H1 (cell line): ENCODE data around the gene LRFN3. TPM values are rescaled to one million over a fixed set of nuclear protein-coding genes. Genes with fewer than 3 reads are reported as not detected.

Experiments used
- CTCF ChIA-PET: fragments of 300-600 bp; sonication (Branson Sonifier 250); formaldehyde crosslinking; loops from one replicate; lab custom pipeline; 2021; ENCODE audit not compliant: partially characterized antibody; lab: Charles Lee
- POLR2A ChIA-PET: fragments of 300-600 bp; sonication (Branson Sonifier 250); formaldehyde crosslinking; loops from one replicate; lab custom pipeline; 2021; ENCODE audit warnings: inconsistent platforms; ENCODE audit not compliant: partially characterized antibody; lab: Charles Lee
- DNase-seq, 2 experiments: peaks; one replicate each; pipeline versions ENCODE4 v3.0.0 to v3.0.0-alpha.2; 2010 to 2022; ENCODE audit warnings: low spot score in 2 of 2, low read depth in 1 of 2, mixed read lengths in 1 of 2
- FAIRE-seq: peaks from 2 replicates; lab custom pipeline; 2011; peaks lifted over from hg19 to GRCh38; lab: Jason Lieb, UNC
- H2AFZ ChIP-seq: 2 replicates; pipeline ENCODE4 v1.8.1; 2012; ENCODE audit warnings: low read length, inconsistent platforms
- H2AK5ac ChIP-seq: 2 replicates; pipeline ENCODE4 v1.6.1; 2013; ENCODE audit warnings: low read depth, low read length
- H2BK120ac ChIP-seq: replicated peaks from 2 replicates; pipeline ENCODE3; 2013; ENCODE audit warnings: low read depth, low read length, inconsistent platforms
- H2BK12ac ChIP-seq: 2 replicates; pipeline ENCODE4 v1.6.1; 2013; ENCODE audit warnings: low read depth, low read length
- H2BK15ac ChIP-seq: 2 replicates; pipeline ENCODE4 v1.6.1; 2013; ENCODE audit warnings: low read length
- H2BK20ac ChIP-seq: 2 replicates; pipeline ENCODE4 v1.6.1; 2013; ENCODE audit warnings: low read length
- H2BK5ac ChIP-seq: 2 replicates; pipeline ENCODE4 v1.6.1; 2013; ENCODE audit warnings: low read depth, low read length
- H3K14ac ChIP-seq: 2 replicates; pipeline ENCODE4 v1.6.1; 2013; ENCODE audit warnings: inconsistent platforms; ENCODE audit not compliant: insufficient read length
- H3K18ac ChIP-seq: 2 replicates; pipeline ENCODE4 v1.6.1; 2013; ENCODE audit warnings: low read length; ENCODE audit errors: extremely low read depth
- H3K23ac ChIP-seq: 2 replicates; pipeline ENCODE4 v1.6.1; 2013; ENCODE audit warnings: inconsistent platforms; ENCODE audit not compliant: insufficient read length
- H3K23me2 ChIP-seq: 2 replicates; pipeline ENCODE4 v1.6.1; 2013; ENCODE audit warnings: low read depth, low read length
- H3K27ac ChIP-seq: 2 replicates; pipeline ENCODE4 v1.6.1; 2011; ENCODE audit warnings: low read depth, low read length, inconsistent platforms
- H3K27me3 ChIP-seq, 4 experiments: replicated peaks in 1 of 4; 1 replicate in 1 of 4; 2 replicates in 3 of 4; pipeline versions ENCODE4 v1.6.1 to v1.8.1; 2011 to 2013; ENCODE audit warnings: low read length in 3 of 4, mild to moderate bottlenecking in 3 of 4, inconsistent platforms in 2 of 4, mixed read lengths in 2 of 4, moderate library complexity in 1 of 4; ENCODE audit not compliant: control insufficient read depth in 3 of 4, insufficient read depth in 3 of 4; ENCODE audit errors: extremely low read depth in 1 of 4
- H3K36me3 ChIP-seq, 4 experiments: 2 replicates each; pipeline versions ENCODE4 v1.6.1 to v1.8.1; 2011 to 2013; ENCODE audit warnings: mild to moderate bottlenecking in 4 of 4, low read length in 3 of 4, moderate library complexity in 2 of 4, control low read depth in 1 of 4, inconsistent platforms in 1 of 4; ENCODE audit not compliant: insufficient read depth in 4 of 4, control insufficient read depth in 2 of 4
- H3K4ac ChIP-seq: replicated peaks from 2 replicates; pipeline ENCODE3; 2013; ENCODE audit warnings: low read length, low read depth, mixed read lengths, inconsistent platforms; ENCODE audit not compliant: insufficient read length
- H3K4me1 ChIP-seq, 4 experiments: replicated peaks in 1 of 4; 1 replicate in 1 of 4; 2 replicates in 3 of 4; pipeline versions ENCODE4 v1.6.1 to v1.8.1; 2011 to 2013; ENCODE audit warnings: low read length in 3 of 4, inconsistent platforms in 2 of 4, mixed read lengths in 1 of 4; ENCODE audit not compliant: insufficient read depth in 4 of 4, control insufficient read depth in 3 of 4
- H3K4me2 ChIP-seq, 2 experiments: 2 replicates each; pipeline versions ENCODE4 v1.6.1 to v1.8.1; 2011 to 2013; ENCODE audit warnings: low read depth in 2 of 2, low read length in 2 of 2, control low read depth in 1 of 2, inconsistent platforms in 1 of 2, mild to moderate bottlenecking in 1 of 2; ENCODE audit not compliant: insufficient read depth in 1 of 2
- H3K4me3 ChIP-seq, 4 experiments: fragments of 200-600, 300-600 bp in 1 of 4; sonication (generic), shearing (Covaris generic), sonication (Bioruptor Twin) in 1 of 4; 2 replicates each; pipeline versions ENCODE4 v1.5.1 to v1.8.1; 2011 to 2016; ENCODE audit warnings: low read length in 4 of 4, low read depth in 3 of 4, control low read depth in 2 of 4, inconsistent platforms in 2 of 4, mild to moderate bottlenecking in 2 of 4, mixed read lengths in 1 of 4, moderate library complexity in 1 of 4; ENCODE audit not compliant: insufficient read depth in 2 of 4; ENCODE audit errors: extremely low read depth in 1 of 4
- H3K56ac ChIP-seq: replicated peaks from 2 replicates; pipeline ENCODE3; 2013; ENCODE audit warnings: low read depth, mild to moderate bottlenecking, mixed read lengths, low read length, inconsistent platforms; ENCODE audit not compliant: insufficient read length
- H3K79me1 ChIP-seq: 2 replicates; pipeline ENCODE4 v1.6.1; 2013; ENCODE audit warnings: low read depth, low read length, control low read depth
- H3K79me2 ChIP-seq, 2 experiments: 2 replicates each; pipeline versions ENCODE4 v1.6.1 to v1.8.1; 2012 to 2013; ENCODE audit warnings: low read length in 2 of 2, mild to moderate bottlenecking in 2 of 2, inconsistent platforms in 1 of 2; ENCODE audit not compliant: insufficient read depth in 2 of 2, control insufficient read depth in 1 of 2
- H3K9ac ChIP-seq, 4 experiments: replicated peaks in 1 of 4; 1 replicate in 1 of 4; 2 replicates in 3 of 4; pipeline versions ENCODE4 v1.6.1 to v1.8.1; 2011 to 2013; ENCODE audit warnings: low read depth in 3 of 4, low read length in 3 of 4, control low read depth in 2 of 4, mild to moderate bottlenecking in 2 of 4, moderate library complexity in 2 of 4, inconsistent platforms in 1 of 4; ENCODE audit errors: extremely low read depth in 1 of 4
- H3K9me3 ChIP-seq, 2 experiments: 2 replicates each; pipeline versions ENCODE4 v1.6.1 to v1.8.1; 2012 to 2013; ENCODE audit warnings: mild to moderate bottlenecking in 2 of 2, moderate library complexity in 2 of 2, control low read depth in 1 of 2, inconsistent platforms in 1 of 2, low read depth in 1 of 2, low read length in 1 of 2, mixed read lengths in 1 of 2; ENCODE audit not compliant: insufficient read depth in 2 of 2
- H4K20me1 ChIP-seq, 2 experiments: replicated peaks in 1 of 2; 2 replicates each; pipeline versions ENCODE3 to v1.8.1; 2011 to 2013; ENCODE audit warnings: inconsistent platforms in 2 of 2, low read length in 2 of 2, mild to moderate bottlenecking in 1 of 2; ENCODE audit not compliant: insufficient read depth in 2 of 2, control insufficient read depth in 1 of 2
- H4K5ac ChIP-seq: 2 replicates; pipeline ENCODE4 v1.6.1; 2013; ENCODE audit warnings: low read length, low read depth, mixed read lengths, inconsistent platforms; ENCODE audit not compliant: insufficient read length
- H4K8ac ChIP-seq: 2 replicates; pipeline ENCODE4 v1.8.0; 2013; ENCODE audit warnings: mild to moderate bottlenecking, moderate library complexity, low read length, inconsistent platforms; ENCODE audit not compliant: insufficient read depth; ENCODE audit errors: extremely low read depth
- H4K91ac ChIP-seq: replicated peaks from 2 replicates; pipeline ENCODE3; 2013; ENCODE audit warnings: low read length, mixed read lengths, inconsistent platforms; ENCODE audit not compliant: insufficient read length
- CEBPB ChIP-seq: IDR thresholded peaks from 2 replicates; pipeline ENCODE4 v1.6.1; 2012; ENCODE audit warnings: low read depth, low read length
- EP300 ChIP-seq, 2 experiments: IDR thresholded peaks; 1 replicate in 1 of 2; 2 replicates in 1 of 2; pipeline ENCODE4 v1.6.1; 2011 to 2012; ENCODE audit warnings: low read depth in 2 of 2, low read length in 2 of 2, mild to moderate bottlenecking in 2 of 2, borderline replicate concordance in 1 of 2, inconsistent platforms in 1 of 2, moderate library complexity in 1 of 2
- EZH2 ChIP-seq: fragments of 200-600 bp; sonication (generic); IDR thresholded peaks from 2 replicates; pipeline ENCODE4 v1.7.1; 2012; ENCODE audit warnings: low read depth, mild to moderate bottlenecking, moderate library complexity, low read length, inconsistent platforms; ENCODE audit not compliant: severe bottlenecking
- HDAC2 ChIP-seq, 2 experiments: fragments of 300-600 bp in 1 of 2; sonication (generic) in 1 of 2; IDR thresholded peaks; 2 replicates each; pipeline ENCODE4 v1.6.1; 2011 to 2012; ENCODE audit warnings: low read depth in 2 of 2, low read length in 2 of 2, mild to moderate bottlenecking in 2 of 2, moderate library complexity in 2 of 2, borderline replicate concordance in 1 of 2, inconsistent platforms in 1 of 2
- NANOG ChIP-seq: IDR thresholded peaks from 2 replicates; pipeline ENCODE4 v1.6.1; 2011; ENCODE audit warnings: low read length, low read depth, mild to moderate bottlenecking, inconsistent platforms; ENCODE audit not compliant: insufficient read depth, poor library complexity, severe bottlenecking
- NRF1 ChIP-seq: IDR thresholded peaks from 2 replicates; pipeline ENCODE4 v1.6.1; 2011; ENCODE audit warnings: mild to moderate bottlenecking, low read depth, low read length, improper control_type of control experiment
- PHF8 ChIP-seq: fragments of 200-600 bp; sonication (generic); conservative IDR thresholded peaks from 2 replicates; pipeline ENCODE4 v1.7.1; 2012; ENCODE audit warnings: low read depth, mild to moderate bottlenecking, inconsistent platforms, low read length, moderate library complexity
- RAD21 ChIP-seq, 2 experiments: IDR thresholded peaks in 1 of 2; conservative IDR thresholded peaks in 1 of 2; 2 replicates each; pipeline ENCODE4 v1.6.1; 2011; ENCODE audit warnings: low read depth in 2 of 2, low read length in 2 of 2, improper control_type of control experiment in 1 of 2, inconsistent platforms in 1 of 2, mild to moderate bottlenecking in 1 of 2, moderate library complexity in 1 of 2
- SAP30 ChIP-seq: fragments of 300-600 bp; sonication (generic); IDR thresholded peaks from 2 replicates; pipeline ENCODE4 v1.7.1; 2012; ENCODE audit warnings: low read length, moderate library complexity, mild to moderate bottlenecking, inconsistent platforms; ENCODE audit not compliant: insufficient read depth, insufficient replicate concordance
- SIX5 ChIP-seq: IDR thresholded peaks from 2 replicates; pipeline ENCODE4 v1.6.1; 2011; ENCODE audit warnings: mild to moderate bottlenecking, low read depth, low read length
- YY1 ChIP-seq: IDR thresholded peaks from 2 replicates; pipeline ENCODE4 v1.6.1; 2011; ENCODE audit warnings: low read depth, mild to moderate bottlenecking, low read length
- WGBS, 2 experiments: shearing (Covaris generic) in 1 of 2; methylation state at CpG; one replicate each; pipeline versions ENCODE4 v1.1.6 to v1.1.7; 2013 to 2015; ENCODE audit warnings: low lambda C conversion rate in 2 of 2, mixed read lengths in 2 of 2, inconsistent platforms in 1 of 2, low coverage in 1 of 2, missing lambda C conversion rate in 1 of 2; ENCODE audit not compliant: insufficient replicate concordance in 2 of 2, insufficient coverage in 1 of 2, insufficient read length in 1 of 2; ENCODE audit errors: extremely low coverage in 1 of 2, missing lambda C conversion rate in 1 of 2; 5-methylcytosine and 5-hydroxymethylcytosine counted together
- polyA plus RNA-seq, 7 experiments: library from polyadenylated mRNA; depleted of rRNA in 3 of 7; stranded (reverse) in 5 of 7; unstranded in 2 of 7; fragments of >200 nt in 5 of 7; fragments of 200-250 nt in 2 of 7; gene quantifications; 1 replicate in 5 of 7; 2 replicates in 1 of 7; 4 replicates in 1 of 7; pipeline versions ENCODE4 v1.2.1 to v1.2.3, GENCODE V29; 2011 to 2013; ENCODE audit warnings: missing spikeins in 2 of 7, mixed read lengths in 2 of 7
- total RNA-seq: library from RNA; stranded (reverse); fragmentation: NEBNext Ultra II Directional; extraction: Animal tissue kit (Norgen Biotek cat#: 25700); gene quantifications from 2 replicates; pipeline ENCODE4 v1.2.1, GENCODE V29; 2021
- TF ChIP-seq, protein P1 (sequence below): IDR thresholded peaks from 2 replicates; pipeline ENCODE4 v1.6.1; 2012; ENCODE audit warnings: inconsistent platforms

Gene LRFN3
- total and polyA plus RNA-seq, 2 of the 8 experiments (the other 6 are each of a cell fraction or from before 2014, with no cell fraction given) = 4.6 to 16.8 TPM

DNA sequence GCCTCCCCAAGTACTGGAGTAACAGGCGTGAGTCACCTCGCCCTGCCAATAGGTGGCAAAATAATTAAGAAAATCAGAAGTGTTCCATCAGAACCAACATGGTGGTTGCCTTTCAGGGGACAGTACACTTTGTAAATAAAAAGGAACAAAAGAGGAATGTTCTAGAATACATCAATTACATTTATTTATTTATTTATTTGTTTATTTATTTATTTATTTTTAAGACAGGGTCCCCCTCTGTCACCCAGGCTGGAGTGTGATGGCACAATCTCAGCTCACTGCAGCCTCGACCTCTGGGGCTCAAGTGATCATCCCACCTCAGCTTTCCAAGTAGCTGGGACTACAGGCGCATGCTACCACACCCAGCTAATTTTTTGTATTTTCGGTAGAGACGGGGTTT lies 15.2 kb upstream of the LRFN3 start:
- Histone ChIP-seq H3K4me3 (no peak overlapping the region), H2BK12ac (no peak overlapping the region), H2AFZ (no peak overlapping the region), H2BK15ac (no peak overlapping the region), H3K9ac (no peak overlapping the region), H3K23ac (no peak overlapping the region), H4K20me1 (no peaks in the 10 kb centered on the region), H2AK5ac (no peak overlapping the region), H3K27ac (no peak overlapping the region), H3K4me1 (no peaks in the 10 kb centered on the region), H2BK20ac (no peak overlapping the region), H3K79me1 (no peaks in the 10 kb centered on the region), H3K79me2 (no peaks in the 10 kb centered on the region), H2BK5ac (no peak overlapping the region), H2BK120ac (no peak overlapping the region), H3K36me3 (no peaks in the 10 kb centered on the region), H3K14ac (no peak overlapping the region), H3K23me2 (no peaks in the 10 kb centered on the region), H3K27me3 (no peaks in the 10 kb centered on the region), H3K4me2 (no peak overlapping the region), H4K5ac (no peak overlapping the region), H3K56ac (no peak overlapping the region), H3K18ac (no peak overlapping the region), H4K91ac (no peak overlapping the region), H4K8ac (no peak overlapping the region), H3K9me3 (peaks cover 0 to 3% of the 10 kb centered on the region in 2 experiments; a peak in 1 of 4 replicates), H3K4ac (no peak overlapping the region)
- FAIRE-seq (no peak), DNase-seq (no peak)
- ChIA-PET POLR2A (no interaction called here), CTCF (interaction anchor here (0.7 to 1.4 kb wide), 5 partner anchors 9 to 102 kb away, joined by 3 to 7 read pairs (median 4); no protein-coding TSS in a partner anchor)
- WGBS, 2 experiments = 81% methylated on average over 6 of the region's 6 CpGs; no CpG with 5 or more reads in 1 of the 2 experiments
- TF ChIP-seq YY1 (no peak), PHF8 (no peak), NRF1 (no peak), CEBPB (no peak), HDAC2 (IDR thresholded peaks at IDR 0.05; ENCODE audit: borderline replicate concordance in 1 of 2, low read depth in 2 of 2, low read length in 2 of 2) (no peak), EP300 (IDR thresholded peaks at IDR 0.05; ENCODE audit: borderline replicate concordance in 1 of 2, low read depth in 2 of 2, low read length in 2 of 2) (no peak), EZH2 (no peak), RAD21 (IDR thresholded peaks at IDR 0.05 in 1 of 2, conservative IDR thresholded peaks at IDR 0.05 in 1 of 2; ENCODE audit: low read depth in 2 of 2, low read length in 2 of 2) (no peak), SAP30 (no peak), NANOG (no peak), SIX5 (no peak)
- TF ChIP-seq, protein P1, sequence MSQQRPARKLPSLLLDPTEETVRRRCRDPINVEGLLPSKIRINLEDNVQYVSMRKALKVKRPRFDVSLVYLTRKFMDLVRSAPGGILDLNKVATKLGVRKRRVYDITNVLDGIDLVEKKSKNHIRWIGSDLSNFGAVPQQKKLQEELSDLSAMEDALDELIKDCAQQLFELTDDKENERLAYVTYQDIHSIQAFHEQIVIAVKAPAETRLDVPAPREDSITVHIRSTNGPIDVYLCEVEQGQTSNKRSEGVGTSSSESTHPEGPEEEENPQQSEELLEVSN = no peak
